H1 (cell line): ENCODE measurements around the gene TSPAN17. TPM values are rescaled to one million over a fixed set of nuclear protein-coding genes. Genes with fewer than 3 reads are reported as not detected.

ENCODE experiments used
- SIN3A ChIP-seq, 2 experiments: IDR thresholded peaks in 1 of 2; conservative IDR thresholded peaks in 1 of 2; 2 replicates each; pipeline ENCODE4 v1.6.1; 2011 to 2012; ENCODE audit warnings: low read length in 2 of 2, improper control_type of control experiment in 1 of 2, low read depth in 1 of 2, mild to moderate bottlenecking in 1 of 2
- SIX5 ChIP-seq: IDR thresholded peaks from 2 replicates; pipeline ENCODE4 v1.6.1; 2011; ENCODE audit warnings: mild to moderate bottlenecking, low read depth, low read length
- polyA plus RNA-seq, 7 experiments: library from polyadenylated mRNA; depleted of rRNA in 3 of 7; stranded (reverse) in 5 of 7; unstranded in 2 of 7; fragments of >200 nt in 5 of 7; fragments of 200-250 nt in 2 of 7; gene quantifications; 1 replicate in 5 of 7; 2 replicates in 1 of 7; 4 replicates in 1 of 7; pipeline versions ENCODE4 v1.2.1 to v1.2.3, GENCODE V29; 2011 to 2013; ENCODE audit warnings: missing spikeins in 2 of 7, mixed read lengths in 2 of 7
- total RNA-seq: library from RNA; stranded (reverse); fragmentation: NEBNext Ultra II Directional; extraction: Animal tissue kit (Norgen Biotek cat#: 25700); gene quantifications from 2 replicates; pipeline ENCODE4 v1.2.1, GENCODE V29; 2021
- TF ChIP-seq, protein P1 (sequence below): fragments of 300-600 bp; sonication (generic); IDR thresholded peaks from 2 replicates; pipeline ENCODE4 v1.7.1; 2012; ENCODE audit warnings: low read length, moderate library complexity, mild to moderate bottlenecking, inconsistent platforms; ENCODE audit not compliant: insufficient replicate concordance

Gene TSPAN17
- total and polyA plus RNA-seq, 2 of the 8 experiments (the other 6 are each of a cell fraction or from before 2014, with no cell fraction given): 41.5 to 53.7 TPM

DNA sequence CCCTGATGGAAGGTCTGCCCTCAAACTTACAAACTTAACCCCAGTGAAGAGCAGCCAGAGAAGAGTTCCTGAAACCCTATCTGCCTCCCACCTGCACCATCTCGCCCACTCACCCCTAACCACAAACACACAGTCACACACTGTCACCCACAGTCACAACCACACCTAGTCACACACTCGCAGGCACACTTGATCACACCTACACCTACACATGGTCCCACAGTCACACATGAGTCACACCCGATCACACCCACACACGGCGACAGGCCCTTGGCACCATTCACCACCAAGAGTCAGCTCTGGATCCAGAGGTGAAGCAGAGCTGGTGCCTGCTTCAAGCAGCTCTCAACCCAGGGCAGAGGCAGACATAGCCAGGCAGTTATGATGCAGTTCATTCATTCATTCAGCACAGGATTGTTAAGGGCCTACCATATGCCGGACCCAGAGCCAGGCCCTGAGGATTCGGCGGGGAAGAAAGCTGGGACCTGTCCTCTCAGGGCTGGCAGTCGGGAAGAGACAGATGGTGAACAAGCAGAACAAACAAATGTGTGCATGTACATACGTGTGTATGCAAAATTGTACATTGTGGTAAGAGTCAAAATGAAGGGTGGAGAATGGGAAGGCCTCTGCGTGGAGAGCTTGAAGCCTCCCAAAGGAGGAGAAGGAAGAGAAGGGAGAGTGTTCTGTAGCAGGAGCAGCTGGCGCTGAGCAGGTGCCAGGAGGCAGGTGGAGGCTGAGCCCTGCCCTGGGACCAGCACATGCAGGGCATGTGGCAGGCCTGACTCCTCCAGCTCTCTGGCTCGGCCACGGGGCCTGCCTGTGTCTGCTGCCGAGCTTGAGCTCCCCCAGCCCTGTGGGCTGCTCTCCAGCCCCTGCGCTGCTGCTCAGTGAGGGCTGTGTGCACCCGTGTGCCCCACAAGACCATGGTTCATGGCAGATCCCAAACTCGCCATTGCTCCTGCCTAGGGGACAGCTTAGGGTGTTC, 6.4 kb downstream of the TSPAN17 start (continued):
- TF ChIP-seq, protein P1, sequence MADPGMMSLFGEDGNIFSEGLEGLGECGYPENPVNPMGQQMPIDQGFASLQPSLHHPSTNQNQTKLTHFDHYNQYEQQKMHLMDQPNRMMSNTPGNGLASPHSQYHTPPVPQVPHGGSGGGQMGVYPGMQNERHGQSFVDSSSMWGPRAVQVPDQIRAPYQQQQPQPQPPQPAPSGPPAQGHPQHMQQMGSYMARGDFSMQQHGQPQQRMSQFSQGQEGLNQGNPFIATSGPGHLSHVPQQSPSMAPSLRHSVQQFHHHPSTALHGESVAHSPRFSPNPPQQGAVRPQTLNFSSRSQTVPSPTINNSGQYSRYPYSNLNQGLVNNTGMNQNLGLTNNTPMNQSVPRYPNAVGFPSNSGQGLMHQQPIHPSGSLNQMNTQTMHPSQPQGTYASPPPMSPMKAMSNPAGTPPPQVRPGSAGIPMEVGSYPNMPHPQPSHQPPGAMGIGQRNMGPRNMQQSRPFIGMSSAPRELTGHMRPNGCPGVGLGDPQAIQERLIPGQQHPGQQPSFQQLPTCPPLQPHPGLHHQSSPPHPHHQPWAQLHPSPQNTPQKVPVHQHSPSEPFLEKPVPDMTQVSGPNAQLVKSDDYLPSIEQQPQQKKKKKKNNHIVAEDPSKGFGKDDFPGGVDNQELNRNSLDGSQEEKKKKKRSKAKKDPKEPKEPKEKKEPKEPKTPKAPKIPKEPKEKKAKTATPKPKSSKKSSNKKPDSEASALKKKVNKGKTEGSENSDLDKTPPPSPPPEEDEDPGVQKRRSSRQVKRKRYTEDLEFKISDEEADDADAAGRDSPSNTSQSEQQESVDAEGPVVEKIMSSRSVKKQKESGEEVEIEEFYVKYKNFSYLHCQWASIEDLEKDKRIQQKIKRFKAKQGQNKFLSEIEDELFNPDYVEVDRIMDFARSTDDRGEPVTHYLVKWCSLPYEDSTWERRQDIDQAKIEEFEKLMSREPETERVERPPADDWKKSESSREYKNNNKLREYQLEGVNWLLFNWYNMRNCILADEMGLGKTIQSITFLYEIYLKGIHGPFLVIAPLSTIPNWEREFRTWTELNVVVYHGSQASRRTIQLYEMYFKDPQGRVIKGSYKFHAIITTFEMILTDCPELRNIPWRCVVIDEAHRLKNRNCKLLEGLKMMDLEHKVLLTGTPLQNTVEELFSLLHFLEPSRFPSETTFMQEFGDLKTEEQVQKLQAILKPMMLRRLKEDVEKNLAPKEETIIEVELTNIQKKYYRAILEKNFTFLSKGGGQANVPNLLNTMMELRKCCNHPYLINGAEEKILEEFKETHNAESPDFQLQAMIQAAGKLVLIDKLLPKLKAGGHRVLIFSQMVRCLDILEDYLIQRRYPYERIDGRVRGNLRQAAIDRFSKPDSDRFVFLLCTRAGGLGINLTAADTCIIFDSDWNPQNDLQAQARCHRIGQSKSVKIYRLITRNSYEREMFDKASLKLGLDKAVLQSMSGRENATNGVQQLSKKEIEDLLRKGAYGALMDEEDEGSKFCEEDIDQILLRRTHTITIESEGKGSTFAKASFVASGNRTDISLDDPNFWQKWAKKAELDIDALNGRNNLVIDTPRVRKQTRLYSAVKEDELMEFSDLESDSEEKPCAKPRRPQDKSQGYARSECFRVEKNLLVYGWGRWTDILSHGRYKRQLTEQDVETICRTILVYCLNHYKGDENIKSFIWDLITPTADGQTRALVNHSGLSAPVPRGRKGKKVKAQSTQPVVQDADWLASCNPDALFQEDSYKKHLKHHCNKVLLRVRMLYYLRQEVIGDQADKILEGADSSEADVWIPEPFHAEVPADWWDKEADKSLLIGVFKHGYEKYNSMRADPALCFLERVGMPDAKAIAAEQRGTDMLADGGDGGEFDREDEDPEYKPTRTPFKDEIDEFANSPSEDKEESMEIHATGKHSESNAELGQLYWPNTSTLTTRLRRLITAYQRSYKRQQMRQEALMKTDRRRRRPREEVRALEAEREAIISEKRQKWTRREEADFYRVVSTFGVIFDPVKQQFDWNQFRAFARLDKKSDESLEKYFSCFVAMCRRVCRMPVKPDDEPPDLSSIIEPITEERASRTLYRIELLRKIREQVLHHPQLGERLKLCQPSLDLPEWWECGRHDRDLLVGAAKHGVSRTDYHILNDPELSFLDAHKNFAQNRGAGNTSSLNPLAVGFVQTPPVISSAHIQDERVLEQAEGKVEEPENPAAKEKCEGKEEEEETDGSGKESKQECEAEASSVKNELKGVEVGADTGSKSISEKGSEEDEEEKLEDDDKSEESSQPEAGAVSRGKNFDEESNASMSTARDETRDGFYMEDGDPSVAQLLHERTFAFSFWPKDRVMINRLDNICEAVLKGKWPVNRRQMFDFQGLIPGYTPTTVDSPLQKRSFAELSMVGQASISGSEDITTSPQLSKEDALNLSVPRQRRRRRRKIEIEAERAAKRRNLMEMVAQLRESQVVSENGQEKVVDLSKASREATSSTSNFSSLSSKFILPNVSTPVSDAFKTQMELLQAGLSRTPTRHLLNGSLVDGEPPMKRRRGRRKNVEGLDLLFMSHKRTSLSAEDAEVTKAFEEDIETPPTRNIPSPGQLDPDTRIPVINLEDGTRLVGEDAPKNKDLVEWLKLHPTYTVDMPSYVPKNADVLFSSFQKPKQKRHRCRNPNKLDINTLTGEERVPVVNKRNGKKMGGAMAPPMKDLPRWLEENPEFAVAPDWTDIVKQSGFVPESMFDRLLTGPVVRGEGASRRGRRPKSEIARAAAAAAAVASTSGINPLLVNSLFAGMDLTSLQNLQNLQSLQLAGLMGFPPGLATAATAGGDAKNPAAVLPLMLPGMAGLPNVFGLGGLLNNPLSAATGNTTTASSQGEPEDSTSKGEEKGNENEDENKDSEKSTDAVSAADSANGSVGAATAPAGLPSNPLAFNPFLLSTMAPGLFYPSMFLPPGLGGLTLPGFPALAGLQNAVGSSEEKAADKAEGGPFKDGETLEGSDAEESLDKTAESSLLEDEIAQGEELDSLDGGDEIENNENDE: no peak
- TF ChIP-seq SIX5: no peak
- no peak for TF ChIP-seq SIN3A (conservative IDR thresholded peaks at IDR 0.05 in 1 of 2, IDR thresholded peaks at IDR 0.05 in 1 of 2; ENCODE audit: low read depth in 1 of 2, low read length in 2 of 2)
